Stimulated activated CD4-positive, alpha-beta T cell treated with anti-CD3 and anti-CD28 coated beads, Interleukin-4, amount 100 ng/mL, for 48 hours (primary cell): ENCODE measurements around the gene STX8.
"Not testable (repeated sequence)": the region's sequence is repeated elsewhere in the genome, so short reads cannot be mapped to it uniquely, and the experiment has no call there.

Source experiments
- DNase-seq, 2 donors: peaks; one replicate each; pipeline ENCODE4 v3.0.0-alpha.2; 2020; ENCODE audit warnings: low read depth in 2 of 2

Gene STX8

GRCh38 chr17:9575381-9576101, at the start of gene STX8:
TSS of gene STX8 (minus strand) at chr17:9575820. CDS start at chr17:9575808, 12 bp downstream.
- DNase-seq: peak; percentile 79 to 83

DNA sequence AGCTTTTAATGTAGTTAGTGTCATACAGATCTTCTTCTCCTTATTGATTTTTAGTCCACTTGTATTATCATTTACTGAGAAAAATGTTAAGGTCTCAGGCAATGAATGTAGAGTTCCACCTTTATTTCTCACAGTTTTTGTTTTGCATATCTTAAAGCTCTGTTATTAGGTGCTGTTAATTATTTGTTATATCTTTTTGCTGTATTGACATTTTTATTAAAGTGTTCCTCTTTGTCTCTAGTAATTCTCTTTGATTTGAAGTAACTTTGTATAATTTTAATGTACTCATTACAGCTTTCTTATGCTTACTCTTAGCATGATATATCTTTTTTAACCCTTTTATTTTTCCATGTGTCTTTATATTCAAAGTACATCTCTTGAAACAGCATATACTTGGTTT, 47.3 kb upstream of the STX8 start:
- DNase-seq: no peak

DNA sequence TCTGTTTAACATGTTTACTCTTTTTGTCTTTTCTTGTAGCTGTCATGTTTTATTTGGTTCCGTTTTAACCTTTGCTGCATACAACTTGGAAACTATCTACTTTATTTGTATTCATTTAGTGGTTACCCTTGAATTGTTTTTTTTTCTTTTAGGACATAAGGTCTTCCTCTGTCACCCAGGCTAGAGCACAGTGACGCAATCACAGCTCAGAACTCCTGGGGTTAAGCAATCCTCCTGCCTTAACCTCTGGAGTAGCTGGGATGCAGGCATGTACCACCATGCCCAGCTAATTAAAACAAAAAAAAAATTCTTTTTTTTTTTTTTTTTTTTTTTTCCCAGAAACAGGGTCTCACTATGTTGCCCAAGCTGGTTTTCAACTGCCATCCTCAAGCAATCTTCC, 39.9 kb upstream of the STX8 start:
- no peak for DNase-seq

DNA sequence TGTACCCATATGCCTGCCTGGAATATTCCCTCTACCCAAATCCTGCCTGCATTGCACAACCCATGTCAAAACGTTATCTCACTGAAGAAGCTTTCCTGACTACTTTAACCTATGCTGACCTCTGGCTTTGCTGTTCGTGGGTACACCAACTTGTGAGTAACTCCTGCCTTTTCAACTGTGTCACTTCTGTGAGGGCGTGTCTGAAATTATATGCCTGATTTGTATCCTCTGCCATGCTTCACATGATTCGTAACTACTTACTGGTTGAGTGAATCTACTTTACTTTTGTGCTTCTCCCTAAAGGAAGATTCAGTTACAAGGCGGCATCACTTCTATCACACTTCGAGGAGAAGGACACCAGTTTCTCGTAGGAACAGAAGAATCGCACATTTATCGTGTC, 36.4 kb upstream of the STX8 start:
- no peak for DNase-seq

GRCh38 chr17:9611557-9611956, 35.9 kb upstream of the STX8 start:
- DNase-seq: no peak

DNA sequence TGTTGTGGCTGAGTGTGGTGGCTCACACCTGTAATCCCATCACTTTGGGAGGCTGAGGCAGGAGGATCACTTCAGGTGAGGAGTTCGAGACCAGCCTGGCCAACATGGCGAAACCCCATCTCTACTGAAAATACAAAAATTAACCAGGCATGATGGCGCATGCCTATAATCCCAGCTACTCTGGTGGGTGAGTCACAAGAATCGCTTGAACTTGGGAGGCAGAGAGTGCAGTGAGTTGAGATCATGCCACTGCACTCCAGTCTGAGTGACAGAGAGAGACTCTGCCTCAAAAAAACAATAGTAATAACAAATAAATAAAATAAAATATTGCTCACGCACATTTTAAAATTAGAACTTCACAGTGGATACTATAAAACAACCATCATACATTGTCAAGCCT, 31.4 kb upstream of the STX8 start:
- DNase-seq: not testable (repeated sequence)

DNA sequence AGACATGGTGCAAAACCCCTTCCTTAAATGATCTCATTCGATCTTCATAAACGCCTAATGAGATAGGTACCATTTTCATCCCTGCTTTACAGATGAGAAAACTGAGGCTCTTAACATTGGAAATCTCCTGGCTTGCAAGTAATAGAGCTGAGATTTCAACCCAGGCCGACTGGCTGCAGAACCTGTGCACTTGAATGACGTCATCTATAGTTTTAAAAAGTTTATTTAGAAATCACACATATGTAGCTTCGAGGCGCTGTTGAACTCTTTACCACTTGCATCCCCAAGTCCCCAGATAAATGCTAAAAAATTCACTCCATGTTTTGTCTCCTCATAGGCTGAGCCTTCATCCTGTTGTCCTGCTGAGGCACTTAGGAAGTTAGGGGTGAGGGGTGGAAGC, 30.8 kb upstream of the STX8 start:
- no peak for DNase-seq

GRCh38 chr17:9604583-9604982, 29.0 kb upstream of the STX8 start:
- DNase-seq: not testable (repeated sequence)

DNA sequence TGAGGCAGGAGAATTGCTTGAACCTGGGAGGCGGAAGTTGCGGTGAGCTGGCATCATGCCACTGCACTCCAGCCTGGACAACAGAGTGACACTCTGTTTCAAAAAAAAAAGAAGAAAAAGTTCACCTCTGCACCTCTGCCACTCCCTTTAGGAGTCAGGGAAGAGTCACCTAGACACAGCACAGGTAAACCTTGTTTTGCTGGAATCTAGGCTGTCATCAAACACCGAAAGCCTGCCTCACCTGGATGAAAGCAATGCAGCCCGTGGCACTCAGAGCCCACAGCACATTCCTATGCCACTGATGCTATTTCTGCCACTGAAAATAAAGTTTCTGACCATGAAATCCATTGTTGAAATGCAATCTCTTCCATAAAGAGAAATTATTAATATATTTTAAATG, 23.0 kb upstream of the STX8 start:
- no peak for DNase-seq

GRCh38 chr17:9597638-9598037, 22.0 kb upstream of the STX8 start:
- DNase-seq: not testable (repeated sequence)

DNA sequence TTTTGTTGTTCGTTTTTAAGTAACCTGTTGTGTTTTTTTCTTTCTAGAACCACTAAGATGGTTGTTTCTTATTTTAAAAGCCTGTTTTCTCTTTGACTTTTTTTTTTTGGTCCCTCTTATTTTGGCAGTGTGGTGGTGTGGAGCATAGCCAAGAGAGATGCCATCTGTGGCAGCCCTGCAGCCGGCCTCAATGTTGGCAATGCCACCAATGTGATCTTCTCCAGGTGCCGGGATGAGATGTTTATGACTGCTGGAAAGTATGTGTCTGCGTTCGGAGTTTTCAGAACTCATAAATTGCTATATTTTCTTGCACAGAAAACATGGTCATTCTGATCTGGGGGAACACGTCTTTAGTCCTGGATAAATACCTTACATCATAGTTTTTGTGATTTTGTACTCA, 18.4 kb upstream of the STX8 start:
- DNase-seq: no peak

DNA sequence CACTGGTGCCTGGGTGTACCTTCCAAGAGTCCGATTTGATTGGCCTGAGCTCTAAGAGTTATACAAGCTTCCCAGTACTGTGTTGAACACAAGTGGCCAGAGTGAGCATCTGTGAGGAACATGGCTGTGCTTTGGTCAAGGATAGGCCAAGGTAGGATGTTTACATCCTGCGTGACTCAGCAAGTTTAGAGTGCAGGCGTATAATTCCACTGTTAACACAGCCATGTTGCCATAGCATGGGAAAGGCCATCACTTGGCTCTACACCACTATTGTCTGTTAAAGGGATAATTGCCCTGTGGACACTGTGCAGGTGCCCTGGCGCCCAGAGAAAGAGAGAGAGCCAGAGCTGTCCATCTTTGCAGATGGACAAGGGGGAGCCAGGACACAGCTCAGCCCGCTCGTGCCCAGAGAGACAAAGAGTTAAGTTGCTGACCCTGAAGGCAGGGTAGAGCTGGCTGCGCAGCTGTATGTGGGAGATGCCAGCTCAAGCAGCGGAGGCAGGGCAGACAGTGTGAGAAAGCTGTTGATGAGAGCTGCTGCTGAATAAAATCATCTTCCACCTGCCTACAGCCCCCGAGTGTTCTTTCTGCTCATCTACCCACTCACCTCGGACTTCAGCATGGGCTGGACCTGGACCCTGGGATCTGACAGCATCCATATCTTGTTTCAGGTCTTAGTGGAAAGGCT, 12.5 kb upstream of the STX8 start:
- DNase-seq: no peak

- no peak for DNase-seq
Observed at GRCh38 chr17:9577373-9577709, 1.7 kb upstream of the STX8 start.

DNA sequence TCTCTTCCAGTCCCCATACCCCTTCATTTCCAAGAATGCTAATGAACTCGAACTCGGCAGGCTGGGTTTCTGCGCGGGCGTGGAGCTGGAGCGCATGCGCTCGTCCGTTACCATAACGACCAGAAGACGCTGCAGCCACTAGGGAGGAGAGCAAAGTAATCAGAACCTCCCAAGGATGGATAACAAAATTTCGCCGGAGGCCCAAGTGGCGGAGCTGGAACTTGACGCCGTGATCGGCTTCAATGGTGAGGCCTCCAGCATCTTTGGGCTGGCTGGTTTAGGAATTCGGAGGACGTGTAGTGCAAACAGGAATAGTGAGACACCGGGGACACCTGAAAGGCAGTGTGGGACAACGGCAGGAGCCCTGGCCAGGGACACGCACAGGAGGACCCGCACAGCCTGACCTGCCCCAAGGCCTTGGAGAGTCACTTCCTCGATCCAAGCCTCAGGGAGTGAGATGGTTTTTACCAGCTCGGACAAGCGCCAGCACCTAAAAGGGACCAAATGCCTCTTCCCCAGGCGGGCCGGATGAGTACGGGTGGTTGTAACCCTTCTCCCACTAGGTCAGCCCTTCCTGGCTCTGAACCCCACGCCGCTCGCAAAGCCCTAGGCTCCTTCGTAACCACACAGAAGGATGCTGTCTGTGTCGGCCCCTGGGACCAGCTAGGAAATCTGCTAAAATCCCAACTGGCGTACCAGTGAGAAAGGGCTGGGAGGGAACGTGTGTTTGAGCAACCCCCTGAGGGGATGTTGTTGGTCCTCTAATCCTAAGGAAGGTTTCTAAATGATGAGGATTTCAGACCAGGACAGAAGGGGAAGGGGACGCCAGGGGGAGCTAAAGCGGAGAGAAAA, 1.1 kb upstream of the STX8 start, which contains the start of gene CFAP52:
Gene CFAP52, plus strand, starts transcription at position 122 of the 852 bp plus-strand sequence. Its CDS starts 54 bp downstream, at position 176.
- DNase-seq: peak; percentile 65 to 67

GRCh38 chr17:9571201-9571600, 4.4 kb downstream of the STX8 start:
- DNase-seq: no peak

DNA sequence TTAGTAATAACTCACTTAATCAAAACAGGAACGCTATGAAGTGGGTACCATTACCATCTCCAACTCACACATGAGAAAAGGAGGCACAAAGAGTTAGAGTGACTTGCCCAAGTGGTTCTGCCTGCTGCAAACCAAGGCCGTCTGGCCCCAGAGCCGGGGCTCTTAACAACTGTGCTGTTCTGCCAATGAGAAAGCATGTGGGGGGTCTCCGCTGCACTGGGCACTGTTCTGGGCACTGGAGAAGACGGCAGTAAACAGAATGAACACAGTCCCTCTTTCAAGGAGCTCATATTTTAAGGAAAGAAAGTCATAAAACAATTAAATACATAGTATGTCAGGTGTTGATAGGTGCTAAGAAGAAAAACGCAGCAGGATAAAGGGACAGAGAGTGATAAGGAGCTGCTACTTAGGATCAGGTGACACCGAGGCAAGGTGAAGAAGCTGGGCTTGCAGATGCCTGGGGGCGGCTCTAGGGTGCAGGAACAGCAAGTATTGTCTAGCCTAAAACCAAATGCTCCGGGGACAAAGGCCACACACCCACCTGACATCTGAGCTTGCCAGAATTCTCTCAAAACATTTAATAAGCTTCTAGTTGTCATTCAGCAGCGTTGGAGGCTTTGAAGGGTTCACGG, 6.5 kb downstream of the STX8 start:
- no peak for DNase-seq

DNA sequence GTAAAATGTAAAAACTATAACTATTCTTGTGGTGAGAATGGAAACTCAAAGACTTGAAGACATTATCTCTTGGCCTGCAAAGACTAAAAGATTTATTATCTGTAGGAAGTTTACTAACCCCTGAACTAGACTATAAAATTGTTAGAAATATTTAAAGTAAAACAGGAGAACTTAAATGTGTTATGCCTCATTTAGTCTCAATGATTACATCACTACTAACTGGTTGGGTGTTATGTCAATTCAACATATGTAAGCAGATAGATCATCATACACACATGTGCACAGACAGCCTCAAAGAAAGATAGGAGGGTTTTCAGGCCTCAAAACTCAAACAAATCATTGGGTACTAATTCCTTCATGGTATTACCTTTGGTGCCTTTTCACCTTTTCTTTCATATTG, 7.6 kb downstream of the STX8 start:
- DNase-seq: no peak

DNA sequence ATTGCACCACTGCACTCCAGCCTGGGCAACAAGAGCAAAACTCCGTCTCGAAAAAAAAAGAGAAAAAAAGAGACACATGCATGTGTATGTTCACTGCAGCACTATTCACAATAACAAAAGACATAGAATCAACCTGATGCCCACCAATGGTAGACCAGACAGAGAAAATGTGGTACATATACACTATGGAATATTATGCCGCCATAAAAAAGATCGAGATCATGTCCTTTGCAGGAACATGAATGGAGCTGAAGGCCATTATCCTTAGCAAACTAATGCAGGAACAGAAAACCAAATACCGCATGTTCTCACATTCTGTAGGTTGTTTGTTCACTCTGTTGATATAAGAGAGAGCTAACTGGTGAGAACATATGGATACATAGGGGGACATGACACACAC, 8.9 kb downstream of the STX8 start:
- not testable (repeated sequence) for DNase-seq

GRCh38 chr17:9566067-9566466, 9.6 kb downstream of the STX8 start:
- no peak for DNase-seq

DNA sequence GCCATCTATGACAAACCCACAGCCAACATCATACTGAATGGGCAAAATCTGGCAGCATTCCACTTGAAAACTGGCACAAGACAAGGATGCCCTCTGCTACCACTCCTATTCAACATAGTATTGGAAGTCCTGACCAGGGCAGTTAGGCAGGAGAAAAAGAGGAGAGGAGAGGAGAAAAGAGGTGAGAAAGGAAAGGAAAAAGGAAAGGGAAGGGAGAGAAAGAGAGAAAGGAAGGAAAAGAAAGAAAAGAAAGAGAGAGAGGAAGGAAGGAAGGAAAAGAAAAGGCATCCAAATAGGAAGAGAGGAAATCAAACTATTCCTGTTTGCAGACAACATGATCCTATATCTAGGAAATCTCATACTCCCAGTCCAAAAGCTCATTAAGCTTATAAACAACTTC, 11.5 kb downstream of the STX8 start:
- DNase-seq: no peak

- DNase-seq: no peak
Observed at GRCh38 chr17:9557857-9558256, 17.8 kb downstream of the STX8 start.

DNA sequence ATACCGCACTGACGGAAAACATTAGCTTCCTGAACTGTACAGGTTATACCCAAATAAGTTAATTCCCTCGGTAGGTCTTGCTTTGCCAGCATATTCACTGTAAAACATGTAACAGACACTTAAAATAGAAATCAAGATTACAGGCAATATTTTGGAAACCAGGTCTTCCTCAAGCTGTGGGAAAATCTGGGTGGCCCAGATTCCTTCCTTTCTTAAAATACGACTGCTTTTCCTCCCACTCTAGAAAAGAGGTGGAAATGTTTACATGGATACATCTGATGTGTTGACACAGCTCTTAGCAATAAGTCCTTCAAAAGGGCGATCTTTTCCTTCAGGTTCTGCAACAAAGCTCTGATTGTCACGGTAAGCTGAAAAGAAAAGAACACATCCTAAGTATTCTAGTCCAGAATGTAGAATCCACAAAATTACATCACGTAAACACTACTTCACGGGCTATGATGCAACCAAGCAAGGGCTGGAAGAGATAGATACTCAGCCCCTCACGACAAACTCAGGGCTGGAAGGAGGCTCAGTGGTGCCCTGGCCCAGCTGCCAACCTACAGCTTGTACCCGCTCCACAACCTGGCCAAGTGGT, 18.4 kb downstream of the STX8 start:
- no peak for DNase-seq
